HCT116 (cell line): ENCODE results near the gene ASRGL1. TPM values are rescaled to one million over a fixed set of nuclear protein-coding genes. Genes with fewer than 3 reads are reported as not detected.

Experiments
- ATAC-seq: fragments of 200-7000 bp; cut with Tn5 transposase; 2 replicates; pipeline ENCODE4 v1.9.1; 2020; ENCODE audit warnings: mild to moderate bottlenecking, moderate library complexity
- BruUV-seq: library from RNA; stranded (reverse); fragments of 400-500 nt; replicated peaks from 2 replicates; lab custom pipeline; 2021; lab: Mats Ljungman, UMichigan
- CTCF ChIA-PET: fragments of 300-600 bp; sonication (Branson Sonifier 250); formaldehyde crosslinking; loops from one replicate; lab custom pipeline; 2021; ENCODE audit warnings: antibody characterized with exemption; lab: Charles Lee
- POLR2A ChIA-PET: fragments of 300-600, 350-600 bp; sonication (Branson Sonifier 250); formaldehyde crosslinking; loops from one replicate; lab custom pipeline; 2021; ENCODE audit warnings: antibody characterized with exemption; lab: Charles Lee
- RAD21 ChIA-PET, 2 experiments: fragments of 300-600 bp; sonication (Branson Sonifier 250); formaldehyde crosslinking; loops; one replicate each; lab custom pipeline; 2023; ENCODE audit warnings: low total read pairs in 2 of 2; ENCODE audit not compliant: uncharacterized antibody in 2 of 2, unreplicated experiment in 2 of 2, low non-redundant PET in 1 of 2; lab: Charles Lee
- DNase-seq: peaks from one replicate; pipeline ENCODE4 v3.0.0-alpha.2; 2010; ENCODE audit warnings: low read depth, low spot score
- H2AFZ ChIP-seq: fragments of 200-600 bp; shearing (Covaris generic), sonication (generic); 2 replicates; pipeline ENCODE4 v1.6.1; 2017; ENCODE audit warnings: low read depth, mixed run types, mixed read lengths, antibody characterized with exemption, low read length; ENCODE audit not compliant: poor library complexity, severe bottlenecking
- H3K27ac ChIP-seq: 2 replicates; pipeline ENCODE4 v1.5.1; 2012; ENCODE audit warnings: low read depth, low read length
- H3K27me3 ChIP-seq: fragments of 200-600 bp; sonication (generic); 2 replicates; pipeline ENCODE4 v1.6.1; 2016; ENCODE audit warnings: mixed run types, low read length, mixed read lengths; ENCODE audit not compliant: insufficient read depth
- H3K36me3 ChIP-seq, 2 experiments: fragments of 200-500 bp in 1 of 2; fragments of 200-600 bp in 1 of 2; sonication (Bioruptor generic) in 1 of 2; sonication (generic) in 1 of 2; 2 replicates each; pipeline versions ENCODE4 v1.5.1 to v1.6.1; 2014 to 2016; ENCODE audit warnings: low read length in 2 of 2, inconsistent platforms in 1 of 2, mixed read lengths in 1 of 2, mixed run types in 1 of 2; ENCODE audit not compliant: insufficient read depth in 2 of 2, control insufficient read depth in 1 of 2
- H3K4me1 ChIP-seq, 2 experiments: fragments of 200-600 bp in 1 of 2; sonication (generic) in 1 of 2; 2 replicates each; pipeline versions ENCODE4 v1.5.1 to v1.6.1; 2012 to 2017; ENCODE audit warnings: low read length in 2 of 2, inconsistent platforms in 1 of 2, mild to moderate bottlenecking in 1 of 2, mixed read lengths in 1 of 2, mixed run types in 1 of 2, moderate library complexity in 1 of 2; ENCODE audit not compliant: insufficient read depth in 2 of 2, control insufficient read depth in 1 of 2
- H3K4me2 ChIP-seq: fragments of 200-600 bp; sonication (generic); 2 replicates; pipeline ENCODE4 v1.6.1; 2017; ENCODE audit warnings: mixed run types, low read length, mixed read lengths
- H3K4me3 ChIP-seq, 2 experiments: fragments of 200-600 bp in 1 of 2; sonication (generic) in 1 of 2; replicated peaks in 1 of 2; 2 replicates each; pipeline ENCODE4 v1.5.1; 2011 to 2016; ENCODE audit warnings: low read length in 2 of 2, control low read depth in 1 of 2, low read depth in 1 of 2, mild to moderate bottlenecking in 1 of 2, mixed read lengths in 1 of 2, mixed run types in 1 of 2
- H3K79me2 ChIP-seq: fragments of 200-600 bp; sonication (generic); 2 replicates; pipeline ENCODE4 v1.6.1; 2017; ENCODE audit warnings: mild to moderate bottlenecking, mixed run types, low read length, moderate library complexity, mixed read lengths; ENCODE audit not compliant: insufficient read depth
- H3K9ac ChIP-seq: fragments of 200-600 bp; sonication (generic); 2 replicates; pipeline ENCODE4 v1.6.1; 2016; ENCODE audit warnings: low read length, mixed read lengths
- H3K9me2 ChIP-seq: fragments of 200-600 bp; sonication (generic), shearing (Covaris generic); 2 replicates; pipeline ENCODE4 v1.6.1; 2017; ENCODE audit warnings: mixed run types, mild to moderate bottlenecking, moderate library complexity; ENCODE audit not compliant: insufficient read depth
- H3K9me3 ChIP-seq, 2 experiments: fragments of 200-500 bp in 1 of 2; fragments of 200-600 bp in 1 of 2; sonication (Bioruptor generic) in 1 of 2; sonication (generic) in 1 of 2; 2 replicates each; pipeline ENCODE4 v1.6.1; 2014 to 2017; ENCODE audit warnings: low read length in 2 of 2, mixed read lengths in 2 of 2, inconsistent platforms in 1 of 2, low read depth in 1 of 2, mild to moderate bottlenecking in 1 of 2, mixed run types in 1 of 2, moderate library complexity in 1 of 2; ENCODE audit not compliant: control insufficient read depth in 1 of 2, insufficient read depth in 1 of 2
- H4K20me1 ChIP-seq: fragments of 200-600 bp; sonication (generic), shearing (Covaris generic); 2 replicates; pipeline ENCODE4 v1.6.1; 2017; ENCODE audit warnings: mixed run types, mild to moderate bottlenecking, moderate library complexity; ENCODE audit not compliant: insufficient read depth
- CBX3 ChIP-seq: IDR thresholded peaks from 2 replicates; pipeline ENCODE4 v1.6.1; 2012; ENCODE audit warnings: low read depth
- CEBPB ChIP-seq: IDR thresholded peaks from 2 replicates; pipeline ENCODE4 v1.6.1; 2012; ENCODE audit warnings: low read depth
- EGR1 ChIP-seq: IDR thresholded peaks from 2 replicates; pipeline ENCODE4 v1.6.1; 2012; ENCODE audit warnings: low read depth
- ELF1 ChIP-seq: IDR thresholded peaks from 2 replicates; pipeline ENCODE4 v1.6.1; 2012; ENCODE audit warnings: low read depth, borderline replicate concordance
- FOSL1 ChIP-seq: IDR thresholded peaks from 2 replicates; pipeline ENCODE4 v1.6.1; 2012; ENCODE audit warnings: low read depth
- JUND ChIP-seq: IDR thresholded peaks from 2 replicates; pipeline ENCODE4 v1.6.1; 2012
- POLR2AphosphoS5 ChIP-seq: IDR thresholded peaks from 2 replicates; pipeline ENCODE4 v1.6.1; 2011; ENCODE audit warnings: mild to moderate bottlenecking, low read depth, low read length, moderate library complexity
- RAD21 ChIP-seq: IDR thresholded peaks from 2 replicates; pipeline ENCODE4 v1.6.1; 2012; ENCODE audit warnings: low read depth, mild to moderate bottlenecking
- intact Hi-C: fragments of 100-400 bp; cut with micrococcal nuclease; formaldehyde crosslinking; loops from 2 replicates; pipeline ENCODE4 v1.10.0; 2022
- total RNA-seq: library from RNA; stranded (reverse); gene quantifications from one replicate; pipeline ENCODE4 v1.2.1, GENCODE V29; 2021; ENCODE audit not compliant: unreplicated experiment
- TF ChIP-seq, protein P1 (sequence below): IDR thresholded peaks from 2 replicates; pipeline ENCODE4 v1.6.1; 2012; ENCODE audit warnings: low read depth
- TF ChIP-seq, protein P2 (sequence below): IDR thresholded peaks from 2 replicates; pipeline ENCODE4 v1.6.1; 2012

ASRGL1 gene
- total RNA-seq, 1 experiment from 2014 or later, result 27.6 TPM

GRCh38 chr11:62404435-62404834 lies 67.2 kb downstream of the ASRGL1 start:
- no peak overlapping the region for H3K9ac ChIP-seq
- no peaks in the 10 kb centered on the region for H3K9me2 ChIP-seq
- H3K27ac ChIP-seq, result no peak overlapping the region
- no peaks in the 10 kb centered on the region for H4K20me1 ChIP-seq
- CTCF ChIA-PET, result interaction anchor here (1.3 to 1.5 kb wide), 3 partner anchors 10 to 139 kb away, joined by 4 to 7 read pairs (median 4); no protein-coding TSS in a partner anchor
- RAD21 ChIA-PET, result no interaction called here
- ATAC-seq (no peak), DNase-seq (no peak)
- no peaks in the 10 kb centered on the region for H3K36me3 ChIP-seq
- intact Hi-C loops, result no loop called here
- no peak overlapping the region for H2AFZ ChIP-seq
- TF ChIP-seq POLR2AphosphoS5 (no peak), JUND (no peak), CEBPB (no peak), RAD21 (no peak), CBX3 (no peak), ELF1 (no peak), FOSL1 (no peak), EGR1 (no peak)
- TF ChIP-seq, protein P1, sequence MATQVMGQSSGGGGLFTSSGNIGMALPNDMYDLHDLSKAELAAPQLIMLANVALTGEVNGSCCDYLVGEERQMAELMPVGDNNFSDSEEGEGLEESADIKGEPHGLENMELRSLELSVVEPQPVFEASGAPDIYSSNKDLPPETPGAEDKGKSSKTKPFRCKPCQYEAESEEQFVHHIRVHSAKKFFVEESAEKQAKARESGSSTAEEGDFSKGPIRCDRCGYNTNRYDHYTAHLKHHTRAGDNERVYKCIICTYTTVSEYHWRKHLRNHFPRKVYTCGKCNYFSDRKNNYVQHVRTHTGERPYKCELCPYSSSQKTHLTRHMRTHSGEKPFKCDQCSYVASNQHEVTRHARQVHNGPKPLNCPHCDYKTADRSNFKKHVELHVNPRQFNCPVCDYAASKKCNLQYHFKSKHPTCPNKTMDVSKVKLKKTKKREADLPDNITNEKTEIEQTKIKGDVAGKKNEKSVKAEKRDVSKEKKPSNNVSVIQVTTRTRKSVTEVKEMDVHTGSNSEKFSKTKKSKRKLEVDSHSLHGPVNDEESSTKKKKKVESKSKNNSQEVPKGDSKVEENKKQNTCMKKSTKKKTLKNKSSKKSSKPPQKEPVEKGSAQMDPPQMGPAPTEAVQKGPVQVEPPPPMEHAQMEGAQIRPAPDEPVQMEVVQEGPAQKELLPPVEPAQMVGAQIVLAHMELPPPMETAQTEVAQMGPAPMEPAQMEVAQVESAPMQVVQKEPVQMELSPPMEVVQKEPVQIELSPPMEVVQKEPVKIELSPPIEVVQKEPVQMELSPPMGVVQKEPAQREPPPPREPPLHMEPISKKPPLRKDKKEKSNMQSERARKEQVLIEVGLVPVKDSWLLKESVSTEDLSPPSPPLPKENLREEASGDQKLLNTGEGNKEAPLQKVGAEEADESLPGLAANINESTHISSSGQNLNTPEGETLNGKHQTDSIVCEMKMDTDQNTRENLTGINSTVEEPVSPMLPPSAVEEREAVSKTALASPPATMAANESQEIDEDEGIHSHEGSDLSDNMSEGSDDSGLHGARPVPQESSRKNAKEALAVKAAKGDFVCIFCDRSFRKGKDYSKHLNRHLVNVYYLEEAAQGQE, result no peak
- TF ChIP-seq, protein P2, sequence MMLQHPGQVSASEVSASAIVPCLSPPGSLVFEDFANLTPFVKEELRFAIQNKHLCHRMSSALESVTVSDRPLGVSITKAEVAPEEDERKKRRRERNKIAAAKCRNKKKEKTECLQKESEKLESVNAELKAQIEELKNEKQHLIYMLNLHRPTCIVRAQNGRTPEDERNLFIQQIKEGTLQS, result no peak
- no TSS peak for BruUV-seq
- H3K4me2 ChIP-seq, result no peak overlapping the region
- H3K4me1 ChIP-seq, result no peaks in the 10 kb centered on the region
- POLR2A ChIA-PET, result no interaction called here
- H3K27me3 ChIP-seq, result no peaks in the 10 kb centered on the region
- H3K79me2 ChIP-seq, result no peaks in the 10 kb centered on the region
- H3K9me3 ChIP-seq, result no peaks in the 10 kb centered on the region
- H3K4me3 ChIP-seq, result no peak overlapping the region
